Activated CD4-positive, alpha-beta T cell treated with anti-CD3 and anti-CD28 coated beads, Interleukin-2, amount 50 U/mL, for 1 hour (primary cell): Measurements from ENCODE around the gene DCST1.
A peak's percentile ranks its signal among the peaks of the same experiment; 100 is the strongest.

Source experiments
- DNase-seq: peaks from one replicate; pipeline ENCODE4 v3.0.0-alpha.2; 2020

DCST1 gene

GRCh38 chr1:155037043-155037442 is 3.4 kb downstream of the DCST1 start:
- DNase-seq: no peak

- no peak for DNase-seq
Measured at GRCh38 chr1:155037851-155038441, 4.3 kb downstream of the DCST1 start.

- no peak for DNase-seq
Measured at GRCh38 chr1:155038602-155039307, 5.1 kb downstream of the DCST1 start.

GRCh38 chr1:155039308-155039669 is 5.7 kb downstream of the DCST1 start:
- no peak for DNase-seq

GRCh38 chr1:155040358-155041093 is 6.9 kb downstream of the DCST1 start:
- no peak for DNase-seq

- no peak for DNase-seq
Measured at GRCh38 chr1:155042789-155043188, 9.2 kb downstream of the DCST1 start.

GRCh38 chr1:155043301-155043702 is 9.7 kb downstream of the DCST1 start:
- no peak for DNase-seq

GRCh38 chr1:155043793-155044192 is 10.2 kb downstream of the DCST1 start:
- DNase-seq: no peak

- DNase-seq: no peak
Measured at GRCh38 chr1:155044365-155044764, 10.7 kb downstream of the DCST1 start.

- DNase-seq: peak; percentile 59
Measured at GRCh38 chr1:155044812-155045657, 11.4 kb downstream of the DCST1 start.

- DNase-seq: no peak
Measured at GRCh38 chr1:155048449-155049334, 15.1 kb downstream of the DCST1 start.

- no peak for DNase-seq
Measured at GRCh38 chr1:155049651-155050559, 16.3 kb downstream of the DCST1 start.

- DNase-seq: peak; percentile 78
Measured at GRCh38 chr1:155050560-155051341, 17.1 kb downstream of the DCST1 start, which contains the start of gene ADAM15. Gene ADAM15, plus strand, starts transcription at chr1:155051316. Its CDS starts 71 bp downstream, at chr1:155051387.

GRCh38 chr1:155051342-155051776 is 17.7 kb downstream of the DCST1 start:
- no peak for DNase-seq

- DNase-seq: peak; percentile 42
Measured at GRCh38 chr1:155051777-155052398, 18.3 kb downstream of the DCST1 start.

- peak; percentile 36 for DNase-seq
Measured at GRCh38 chr1:155052439-155053395, 19.1 kb downstream of the DCST1 start.

- DNase-seq: no peak
Measured at GRCh38 chr1:155053531-155054105, 20.0 kb downstream of the DCST1 start.

GRCh38 chr1:155057104-155057503 is 23.5 kb downstream of the DCST1 start:
- no peak for DNase-seq
